ENCODE data around the gene CKLF. TPM values are rescaled to one million over a fixed set of nuclear protein-coding genes. Genes with fewer than 3 reads are reported as not detected.
"Not testable (repeated sequence)": the region's sequence is repeated elsewhere in the genome, so short reads cannot be mapped to it uniquely, and the experiment has no call there.

CKLF gene
- total RNA-seq, 4 donors from 2014 or later: 5.8 to 8.5 (median 6.9) TPM

- H3K27ac ChIP-seq: peak overlapping the region; percentile 12 to 71 (median 58)
- H3K27me3 ChIP-seq: no peaks in the 10 kb centered on the region
- in situ Hi-C loops (cut with MboI; ENCODE audit: low sequenced_read_pairs in 4 of 4): no loop called here
- DNase-seq (no peak), ATAC-seq (no peak)
- TF ChIP-seq POLR2A (IDR thresholded peaks at IDR 0.05): no peak
- TF ChIP-seq, protein P1, sequence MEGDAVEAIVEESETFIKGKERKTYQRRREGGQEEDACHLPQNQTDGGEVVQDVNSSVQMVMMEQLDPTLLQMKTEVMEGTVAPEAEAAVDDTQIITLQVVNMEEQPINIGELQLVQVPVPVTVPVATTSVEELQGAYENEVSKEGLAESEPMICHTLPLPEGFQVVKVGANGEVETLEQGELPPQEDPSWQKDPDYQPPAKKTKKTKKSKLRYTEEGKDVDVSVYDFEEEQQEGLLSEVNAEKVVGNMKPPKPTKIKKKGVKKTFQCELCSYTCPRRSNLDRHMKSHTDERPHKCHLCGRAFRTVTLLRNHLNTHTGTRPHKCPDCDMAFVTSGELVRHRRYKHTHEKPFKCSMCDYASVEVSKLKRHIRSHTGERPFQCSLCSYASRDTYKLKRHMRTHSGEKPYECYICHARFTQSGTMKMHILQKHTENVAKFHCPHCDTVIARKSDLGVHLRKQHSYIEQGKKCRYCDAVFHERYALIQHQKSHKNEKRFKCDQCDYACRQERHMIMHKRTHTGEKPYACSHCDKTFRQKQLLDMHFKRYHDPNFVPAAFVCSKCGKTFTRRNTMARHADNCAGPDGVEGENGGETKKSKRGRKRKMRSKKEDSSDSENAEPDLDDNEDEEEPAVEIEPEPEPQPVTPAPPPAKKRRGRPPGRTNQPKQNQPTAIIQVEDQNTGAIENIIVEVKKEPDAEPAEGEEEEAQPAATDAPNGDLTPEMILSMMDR (IDR thresholded peaks at IDR 0.05 in 4 of 5, conservative IDR thresholded peaks at IDR 0.05 in 1 of 5): no peak
- peaks cover 0 to 35% of the 10 kb centered on the region in 2 donors for H3K36me3 ChIP-seq
- H3K4me3 ChIP-seq: no peak overlapping the region
- intact Hi-C loops (cut with DNase I; ENCODE audit: low total_unique reads): no loop called here
- no peaks in the 10 kb centered on the region for H3K9me3 ChIP-seq
- peaks cover 17 to 36% of the 10 kb centered on the region in 2 donors for H3K4me1 ChIP-seq
Measured at GRCh38 chr16:66510711-66511601, 41.4 kb upstream of the CKLF start.

DNA sequence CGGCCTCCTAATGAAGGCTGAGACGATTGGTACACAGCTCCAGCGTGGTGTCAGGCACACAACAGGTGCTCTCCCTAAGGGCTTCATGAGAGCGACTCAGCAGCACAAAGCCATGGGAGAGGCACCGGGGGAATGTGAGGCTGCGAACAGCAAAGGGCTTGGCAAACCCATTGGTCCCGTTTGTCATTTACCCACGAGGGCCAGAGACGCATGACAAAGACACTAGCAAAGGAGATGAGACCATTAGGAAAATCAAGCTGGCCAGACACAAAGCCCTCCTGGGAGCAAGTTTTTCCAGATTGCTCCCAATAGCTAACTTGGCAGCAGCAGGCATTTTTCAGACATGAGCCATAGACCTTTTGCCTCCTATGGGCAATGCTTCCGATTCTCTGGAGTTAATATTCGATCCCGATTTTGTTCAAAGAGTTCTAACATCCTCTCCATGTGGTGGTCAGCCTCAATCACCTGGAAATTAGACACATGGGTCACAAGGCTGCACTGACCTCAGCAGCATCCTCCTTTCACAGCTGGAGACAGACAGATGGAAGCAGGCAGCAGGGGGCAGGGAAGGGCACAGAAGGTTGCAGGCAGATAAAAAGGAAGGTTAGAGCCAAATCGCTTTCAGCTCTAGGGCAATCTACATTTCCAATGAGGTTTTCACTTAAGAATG lies 40.6 kb upstream of the CKLF start:
- no peak overlapping the region for H3K4me3 ChIP-seq
- TF ChIP-seq, protein P1 (IDR thresholded peaks at IDR 0.05 in 4 of 5, conservative IDR thresholded peaks at IDR 0.05 in 1 of 5): no peak
- TF ChIP-seq POLR2A (IDR thresholded peaks at IDR 0.05): no peak
- DNase-seq: peak in 1 of 2 donors; percentile 48
- H3K9me3 ChIP-seq: no peaks in the 10 kb centered on the region
- in situ Hi-C loops (cut with MboI; ENCODE audit: low sequenced_read_pairs in 4 of 4): no loop called here
- H3K36me3 ChIP-seq: peaks cover 0 to 35% of the 10 kb centered on the region in 2 donors
- intact Hi-C loops (cut with DNase I; ENCODE audit: low total_unique reads): no loop called here
- H3K4me1 ChIP-seq: peaks cover 24 to 44% of the 10 kb centered on the region in 2 donors
- no peak for ATAC-seq
- no peaks in the 10 kb centered on the region for H3K27me3 ChIP-seq
- H3K27ac ChIP-seq: peak overlapping the region; percentile 12 to 71 (median 58)

DNA sequence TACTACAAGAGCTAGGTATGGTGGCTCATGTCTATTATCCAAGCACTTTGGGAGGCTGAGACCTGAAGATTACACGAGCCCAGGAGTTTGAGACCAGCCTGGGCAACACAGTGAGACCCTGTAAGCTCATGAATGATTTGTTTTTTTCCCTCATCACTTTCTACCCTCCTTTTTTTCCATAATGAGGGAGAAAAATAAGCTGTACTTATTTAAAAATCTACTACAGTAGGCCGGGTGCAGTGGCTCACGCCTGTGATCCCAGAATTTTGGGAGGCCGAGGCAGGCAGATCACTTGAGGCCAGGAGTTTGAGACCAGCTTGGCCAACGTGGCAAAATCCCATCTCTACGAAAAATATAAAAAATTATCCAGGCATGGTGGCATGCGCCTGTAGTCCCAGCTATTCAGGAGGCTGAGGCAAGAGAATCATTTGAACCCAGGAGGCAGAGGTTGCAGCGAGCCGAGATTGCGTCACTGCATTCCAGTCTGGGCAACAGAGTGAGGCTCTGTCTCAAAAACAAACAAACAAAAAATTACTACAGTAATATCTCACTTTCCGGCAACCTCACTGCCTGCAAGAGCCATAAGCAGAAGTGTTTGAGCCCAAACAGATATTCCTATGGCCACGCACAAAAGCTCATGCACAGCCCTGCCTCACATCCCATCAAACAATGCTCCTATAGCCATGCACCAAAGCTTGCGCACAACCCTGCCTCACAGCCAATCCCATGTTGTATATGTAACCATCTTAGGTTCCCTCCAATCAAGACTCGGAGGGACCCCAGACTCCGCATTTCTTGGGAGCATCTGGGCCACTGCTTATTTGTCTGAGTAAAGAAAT lies 39.9 kb upstream of the CKLF start:
- TF ChIP-seq, protein P1 (IDR thresholded peaks at IDR 0.05 in 4 of 5, conservative IDR thresholded peaks at IDR 0.05 in 1 of 5): no peak
- no peak for TF ChIP-seq POLR2A (IDR thresholded peaks at IDR 0.05)
- in situ Hi-C loops (cut with MboI; ENCODE audit: low sequenced_read_pairs in 4 of 4) (no loop called here), intact Hi-C loops (cut with DNase I; ENCODE audit: low total_unique reads) (no loop called here)
- Histone ChIP-seq H3K4me3 (no peak overlapping the region), H3K36me3 (peaks cover 0 to 35% of the 10 kb centered on the region in 2 donors), H3K27me3 (no peaks in the 10 kb centered on the region), H3K9me3 (no peaks in the 10 kb centered on the region), H3K4me1 (peaks cover 30 to 50% of the 10 kb centered on the region in 2 donors), H3K27ac (peak overlapping the region; percentile 12 to 71 (median 58))
- ATAC-seq (no peak), DNase-seq (no peak)

DNA sequence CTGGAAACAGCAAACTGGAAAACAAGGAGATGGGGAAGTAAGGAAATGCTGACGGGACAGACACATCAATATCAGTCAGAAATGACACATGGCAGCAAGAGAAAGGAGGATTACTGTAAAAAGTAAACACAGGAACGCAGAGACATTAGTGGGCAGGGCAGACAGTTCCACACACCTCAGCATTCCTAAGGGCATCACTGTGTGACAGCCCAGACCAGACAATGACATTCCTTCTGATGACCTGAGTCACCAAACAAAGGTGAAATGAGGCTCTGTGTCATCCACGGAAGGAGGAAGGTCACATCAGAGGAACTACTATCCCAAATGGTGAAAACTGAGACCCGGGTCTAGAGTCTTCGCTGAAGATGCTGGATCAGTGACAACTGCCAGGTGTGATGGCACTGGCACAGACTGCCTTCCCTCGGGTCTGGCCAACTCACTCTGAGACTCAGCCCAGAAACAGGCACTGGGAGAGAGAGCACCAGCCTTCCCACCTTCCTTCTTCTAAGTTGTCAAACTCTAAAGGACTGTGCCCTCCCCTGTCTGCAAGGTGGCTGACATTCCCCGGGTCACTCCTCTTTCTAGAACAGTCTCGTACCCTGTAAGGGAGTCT lies 39.2 kb upstream of the CKLF start:
- in situ Hi-C loops (cut with MboI; ENCODE audit: low sequenced_read_pairs in 4 of 4): no loop called here
- no peak overlapping the region for H3K4me3 ChIP-seq
- TF ChIP-seq POLR2A (IDR thresholded peaks at IDR 0.05): no peak
- TF ChIP-seq, protein P1 (IDR thresholded peaks at IDR 0.05 in 4 of 5, conservative IDR thresholded peaks at IDR 0.05 in 1 of 5): no peak
- H3K4me1 ChIP-seq: peaks cover 37 to 57% of the 10 kb centered on the region in 2 donors
- ATAC-seq (no peak), DNase-seq (no peak)
- no peaks in the 10 kb centered on the region for H3K9me3 ChIP-seq
- H3K27me3 ChIP-seq: no peaks in the 10 kb centered on the region
- intact Hi-C loops (cut with DNase I; ENCODE audit: low total_unique reads): no loop called here
- peak overlapping the region; percentile 22 to 71 (median 58) for H3K27ac ChIP-seq
- peaks cover 0 to 32% of the 10 kb centered on the region in 2 donors for H3K36me3 ChIP-seq

- in situ Hi-C loops (cut with MboI; ENCODE audit: low sequenced_read_pairs in 4 of 4); H3K4me3 ChIP-seq; H3K9me3 ChIP-seq; H3K27me3 ChIP-seq; intact Hi-C loops (cut with DNase I; ENCODE audit: low total_unique reads); DNase-seq; H3K27ac ChIP-seq; ATAC-seq: not testable (repeated sequence)
- Histone ChIP-seq H3K36me3 (peaks cover 0 to 21% of the 10 kb centered on the region in 2 donors), H3K4me1 (peaks cover 38 to 61% of the 10 kb centered on the region in 2 donors)
Measured at GRCh38 chr16:66514391-66514790, 38.0 kb upstream of the CKLF start.

GRCh38 chr16:66514980-66515595 lies 37.3 kb upstream of the CKLF start:
- H3K27me3 ChIP-seq; intact Hi-C loops (cut with DNase I; ENCODE audit: low total_unique reads); H3K4me3 ChIP-seq; H3K9me3 ChIP-seq; DNase-seq; ATAC-seq: not testable (repeated sequence)
- in situ Hi-C loops (cut with MboI; ENCODE audit: low sequenced_read_pairs in 4 of 4): loop anchor here in 1 of 4 donors (5.0 kb wide), 1 partner anchor 37 kb away; the partner anchor contains the start of genes CKLF and TK2
- peaks cover 38 to 68% of the 10 kb centered on the region in 2 donors for H3K4me1 ChIP-seq
- H3K27ac ChIP-seq: peak overlapping the region; percentile 90 to 97 (median 96)
- H3K36me3 ChIP-seq: peaks cover 0 to 14% of the 10 kb centered on the region in 2 donors
